ENCODE measurements around the gene ATP12A.

Gene ATP12A

DNA sequence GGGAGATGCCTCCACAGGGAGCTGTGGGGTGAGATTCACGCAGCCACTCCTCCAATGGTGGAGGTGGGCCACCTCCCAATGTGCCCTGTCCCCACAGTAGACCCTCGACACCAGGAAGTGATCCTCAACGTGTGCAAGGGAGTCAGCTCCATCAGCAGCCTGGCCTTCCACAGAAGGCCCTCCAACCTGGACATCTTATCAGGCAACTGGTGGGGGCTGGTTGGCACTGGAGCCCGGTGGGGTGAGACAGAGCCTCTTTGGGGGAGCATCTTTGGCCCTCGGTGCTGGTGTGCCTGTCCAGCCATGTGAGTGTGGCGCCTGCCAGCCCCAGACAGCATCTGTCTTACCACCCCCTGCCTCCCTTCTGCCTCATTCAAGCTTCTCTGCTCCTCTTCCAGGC lies 64.0 kb downstream of the ATP12A start:
- no peaks in the 10 kb centered on the region for H3K36me3 ChIP-seq (ENCODE audit: insufficient read depth)
- H3K4me3 ChIP-seq (IDR thresholded peaks at IDR 0.05; ENCODE audit: insufficient read depth, low read depth, low read length) = no peak overlapping the region
- H3K27me3 ChIP-seq (ENCODE audit: insufficient read depth, low read depth) = no peaks in the 10 kb centered on the region
- H3K4me1 ChIP-seq (ENCODE audit: low read depth, poor library complexity, severe bottlenecking) = no peaks in the 10 kb centered on the region
- H3K79me2 ChIP-seq (ENCODE audit: insufficient read depth, low read depth) = no peaks in the 10 kb centered on the region
- no peak overlapping the region for H3K9ac ChIP-seq
- H2AFZ ChIP-seq (ENCODE audit: low read depth) = no peak overlapping the region
- no peaks in the 10 kb centered on the region for H4K20me1 ChIP-seq (ENCODE audit: insufficient read depth)
- H3K27ac ChIP-seq = no peak overlapping the region
- TF ChIP-seq, protein P1, sequence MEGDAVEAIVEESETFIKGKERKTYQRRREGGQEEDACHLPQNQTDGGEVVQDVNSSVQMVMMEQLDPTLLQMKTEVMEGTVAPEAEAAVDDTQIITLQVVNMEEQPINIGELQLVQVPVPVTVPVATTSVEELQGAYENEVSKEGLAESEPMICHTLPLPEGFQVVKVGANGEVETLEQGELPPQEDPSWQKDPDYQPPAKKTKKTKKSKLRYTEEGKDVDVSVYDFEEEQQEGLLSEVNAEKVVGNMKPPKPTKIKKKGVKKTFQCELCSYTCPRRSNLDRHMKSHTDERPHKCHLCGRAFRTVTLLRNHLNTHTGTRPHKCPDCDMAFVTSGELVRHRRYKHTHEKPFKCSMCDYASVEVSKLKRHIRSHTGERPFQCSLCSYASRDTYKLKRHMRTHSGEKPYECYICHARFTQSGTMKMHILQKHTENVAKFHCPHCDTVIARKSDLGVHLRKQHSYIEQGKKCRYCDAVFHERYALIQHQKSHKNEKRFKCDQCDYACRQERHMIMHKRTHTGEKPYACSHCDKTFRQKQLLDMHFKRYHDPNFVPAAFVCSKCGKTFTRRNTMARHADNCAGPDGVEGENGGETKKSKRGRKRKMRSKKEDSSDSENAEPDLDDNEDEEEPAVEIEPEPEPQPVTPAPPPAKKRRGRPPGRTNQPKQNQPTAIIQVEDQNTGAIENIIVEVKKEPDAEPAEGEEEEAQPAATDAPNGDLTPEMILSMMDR (conservative IDR thresholded peaks at IDR 0.05; ENCODE audit: low read depth, low read length) = no peak
- H3K4me2 ChIP-seq = no peak overlapping the region

DNA sequence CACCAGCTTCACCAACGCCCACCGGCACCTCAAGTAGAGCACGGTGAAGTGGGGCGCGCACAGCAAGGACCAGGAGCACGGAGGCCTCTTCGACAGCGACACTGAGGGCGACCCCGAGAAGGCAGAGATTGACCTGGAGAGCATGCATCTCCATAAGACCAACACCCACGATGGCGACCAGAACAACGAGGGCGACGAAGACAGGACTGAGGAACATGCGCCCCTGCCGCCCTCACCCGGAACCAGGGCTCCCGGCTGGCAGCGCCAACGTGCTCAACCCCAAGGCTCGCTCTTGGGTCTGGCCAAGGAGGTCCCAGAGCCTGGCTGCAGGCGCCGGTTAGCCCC lies 65.3 kb downstream of the ATP12A start:
- H4K20me1 ChIP-seq (ENCODE audit: insufficient read depth) = no peaks in the 10 kb centered on the region
- no peak overlapping the region for H2AFZ ChIP-seq (ENCODE audit: low read depth)
- no peak overlapping the region for H3K27ac ChIP-seq
- H3K36me3 ChIP-seq (ENCODE audit: insufficient read depth) = no peaks in the 10 kb centered on the region
- H3K4me1 ChIP-seq (ENCODE audit: low read depth, poor library complexity, severe bottlenecking) = no peaks in the 10 kb centered on the region
- H3K79me2 ChIP-seq (ENCODE audit: insufficient read depth, low read depth) = no peaks in the 10 kb centered on the region
- H3K27me3 ChIP-seq (ENCODE audit: insufficient read depth, low read depth) = no peaks in the 10 kb centered on the region
- TF ChIP-seq, protein P1 (conservative IDR thresholded peaks at IDR 0.05; ENCODE audit: low read depth, low read length) = no peak
- no peak overlapping the region for H3K9ac ChIP-seq
- H3K4me2 ChIP-seq = no peak overlapping the region
- no peak overlapping the region for H3K4me3 ChIP-seq (IDR thresholded peaks at IDR 0.05; ENCODE audit: insufficient read depth, low read depth, low read length)

DNA sequence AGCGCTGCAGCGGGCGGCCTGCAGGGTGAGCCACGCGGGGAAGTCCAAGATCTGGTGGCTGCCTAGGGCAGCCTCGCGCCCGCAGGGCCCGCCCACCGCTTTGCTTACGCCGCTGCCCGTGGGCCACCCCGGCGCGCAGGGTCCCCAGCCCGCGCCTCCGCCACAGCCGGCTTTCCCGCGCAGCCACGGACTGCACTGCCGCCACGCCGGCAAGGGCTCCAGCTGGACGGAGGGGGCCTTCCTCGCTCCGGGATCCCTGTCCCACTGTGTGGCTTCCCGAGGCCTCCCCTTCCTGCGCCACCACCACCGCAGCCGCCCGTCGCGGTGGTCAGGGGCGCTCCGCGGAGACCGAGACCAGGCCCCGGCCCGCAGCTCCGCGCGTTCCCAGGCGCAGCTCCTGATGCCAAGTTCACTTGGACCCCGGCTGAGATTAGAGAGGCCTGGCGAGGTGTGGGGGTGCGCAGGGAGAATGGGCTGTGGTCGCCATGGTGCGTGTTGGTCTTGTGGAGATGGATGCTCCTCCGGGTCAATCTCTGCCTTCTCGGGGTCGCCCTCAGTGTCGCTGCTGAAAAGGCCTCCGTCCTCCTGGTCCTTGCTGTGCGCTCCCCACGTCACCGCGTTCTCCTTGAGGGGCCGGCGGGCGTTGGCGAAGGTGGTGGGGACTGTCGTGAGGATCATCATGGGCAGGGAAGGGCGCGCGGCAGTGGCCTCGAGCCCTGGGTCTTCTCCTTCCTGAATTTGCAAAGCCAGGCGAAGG lies 65.8 kb downstream of the ATP12A start:
- Histone ChIP-seq H3K4me2 (no peak overlapping the region), H3K4me1 (ENCODE audit: low read depth, poor library complexity, severe bottlenecking) (no peaks in the 10 kb centered on the region), H4K20me1 (ENCODE audit: insufficient read depth) (no peaks in the 10 kb centered on the region), H3K27me3 (ENCODE audit: insufficient read depth, low read depth) (no peaks in the 10 kb centered on the region), H3K79me2 (ENCODE audit: insufficient read depth, low read depth) (no peaks in the 10 kb centered on the region), H3K36me3 (ENCODE audit: insufficient read depth) (no peaks in the 10 kb centered on the region), H3K27ac (no peak overlapping the region), H3K4me3 (IDR thresholded peaks at IDR 0.05; ENCODE audit: insufficient read depth, low read depth, low read length) (no peak overlapping the region), H2AFZ (ENCODE audit: low read depth) (no peak overlapping the region), H3K9ac (no peak overlapping the region)
- TF ChIP-seq, protein P1 (conservative IDR thresholded peaks at IDR 0.05; ENCODE audit: low read depth, low read length) = no peak

DNA sequence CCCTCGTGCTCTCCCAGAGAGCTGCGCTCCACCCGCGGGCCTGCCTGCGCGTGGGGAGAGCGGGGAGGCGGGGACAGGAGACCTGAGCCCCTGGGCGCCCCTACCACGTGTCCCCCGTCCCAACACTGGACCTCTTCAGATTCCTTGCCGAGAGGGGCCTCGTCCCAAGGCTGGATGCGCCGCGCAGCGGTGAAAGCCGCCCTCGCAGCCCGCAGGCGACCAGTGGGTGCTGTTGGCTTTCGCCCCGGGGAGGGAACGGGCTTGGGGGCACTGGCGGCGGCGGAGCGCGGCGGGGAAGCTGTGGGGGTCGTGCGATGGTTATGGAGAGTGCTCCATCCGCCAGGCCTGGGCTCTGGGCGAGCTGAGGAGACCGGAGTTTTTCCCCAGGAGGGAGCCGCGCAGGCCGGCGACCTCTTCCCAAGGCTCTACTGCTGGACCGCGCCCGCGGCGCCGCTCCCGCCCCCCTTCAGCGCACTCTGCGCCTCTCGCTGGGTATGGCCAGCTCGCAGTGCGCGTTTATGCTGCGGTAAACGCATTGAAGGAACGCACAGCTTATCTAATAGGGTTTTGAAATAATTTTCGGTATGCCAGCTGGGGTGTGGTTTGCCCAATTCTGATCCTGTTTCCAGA lies 66.5 kb downstream of the ATP12A start:
- no peaks in the 10 kb centered on the region for H3K27me3 ChIP-seq (ENCODE audit: insufficient read depth, low read depth)
- H3K9ac ChIP-seq = no peak overlapping the region
- H3K27ac ChIP-seq = no peak overlapping the region
- TF ChIP-seq, protein P1 (conservative IDR thresholded peaks at IDR 0.05; ENCODE audit: low read depth, low read length) = no peak
- H3K4me2 ChIP-seq = no peak overlapping the region
- no peaks in the 10 kb centered on the region for H3K36me3 ChIP-seq (ENCODE audit: insufficient read depth)
- no peaks in the 10 kb centered on the region for H3K4me1 ChIP-seq (ENCODE audit: low read depth, poor library complexity, severe bottlenecking)
- H4K20me1 ChIP-seq (ENCODE audit: insufficient read depth) = no peaks in the 10 kb centered on the region
- no peak overlapping the region for H2AFZ ChIP-seq (ENCODE audit: low read depth)
- no peaks in the 10 kb centered on the region for H3K79me2 ChIP-seq (ENCODE audit: insufficient read depth, low read depth)
- no peak overlapping the region for H3K4me3 ChIP-seq (IDR thresholded peaks at IDR 0.05; ENCODE audit: insufficient read depth, low read depth, low read length)
